OCI-LY7 (cell line): ENCODE measurements around the gene GRID1. TPM values are rescaled to one million over a fixed set of nuclear protein-coding genes. Genes with fewer than 3 reads are reported as not detected.

ENCODE experiments used
- BruUV-seq: library from RNA; stranded (reverse); fragments of 400-500 nt; replicated peaks from 2 replicates; lab custom pipeline; 2021; lab: Mats Ljungman, UMichigan
- CTCF ChIA-PET: fragments of 300-600 bp; sonication (Branson Sonifier 250); formaldehyde crosslinking; loops from one replicate; lab custom pipeline; 2022; ENCODE audit warnings: antibody characterized with exemption; ENCODE audit not compliant: unreplicated experiment; lab: Charles Lee
- POLR2A ChIA-PET: fragments of 300-600 bp; sonication (Branson Sonifier 250); formaldehyde crosslinking; loops from one replicate; lab custom pipeline; 2022; ENCODE audit warnings: antibody characterized with exemption; lab: Charles Lee
- DNase-seq: peaks from one replicate; pipeline ENCODE4 v3.0.0-alpha.2; 2015; ENCODE audit warnings: low spot score
- H2AFZ ChIP-seq: fragments of 200-600 bp; sonication (generic), shearing (Covaris generic); 2 replicates; pipeline ENCODE4 v1.6.1; 2014; ENCODE audit warnings: mild to moderate bottlenecking, antibody characterized with exemption, low read length, moderate library complexity
- H3K27ac ChIP-seq: fragments of 200-600 bp; sonication (generic); 2 replicates; pipeline ENCODE4 v1.5.1; 2014; ENCODE audit warnings: mixed run types, low read depth, mild to moderate bottlenecking, moderate library complexity, low read length, inconsistent platforms; ENCODE audit not compliant: poor library complexity, severe bottlenecking
- H3K36me3 ChIP-seq: fragments of 200-600 bp; sonication (generic); 2 replicates; pipeline ENCODE4 v1.6.1; 2014; ENCODE audit warnings: mild to moderate bottlenecking, antibody characterized with exemption, low read length, moderate library complexity, mixed read lengths; ENCODE audit not compliant: insufficient read depth
- H3K4me1 ChIP-seq: fragments of 200-600 bp; sonication (generic); 2 replicates; pipeline ENCODE4 v1.5.1; 2014; ENCODE audit warnings: mild to moderate bottlenecking, low read length; ENCODE audit not compliant: insufficient read depth, poor library complexity, severe bottlenecking
- H3K4me2 ChIP-seq: fragments of 200-600 bp; sonication (generic); 2 replicates; pipeline ENCODE4 v1.6.1; 2014; ENCODE audit warnings: mild to moderate bottlenecking, low read length
- H3K4me3 ChIP-seq: fragments of 200-600 bp; sonication (generic); 2 replicates; pipeline ENCODE4 v1.5.1; 2014; ENCODE audit warnings: mild to moderate bottlenecking, low read depth, low read length; ENCODE audit not compliant: poor library complexity, severe bottlenecking
- H3K79me2 ChIP-seq: fragments of 200-600 bp; sonication (generic); 2 replicates; pipeline ENCODE4 v1.6.1; 2016; ENCODE audit warnings: low read depth, mild to moderate bottlenecking, low read length, moderate library complexity, mixed read lengths; ENCODE audit not compliant: insufficient read depth
- H3K9me2 ChIP-seq: fragments of 200-600 bp; sonication (generic); 2 replicates; pipeline ENCODE4 v1.6.1; 2016; ENCODE audit warnings: mild to moderate bottlenecking, low read length, mixed read lengths; ENCODE audit not compliant: insufficient read depth
- H3K9me3 ChIP-seq: fragments of 200-600 bp; sonication (generic); 2 replicates; pipeline ENCODE4 v1.6.1; 2014; ENCODE audit warnings: mild to moderate bottlenecking, mixed run types, low read length, mixed read lengths
- H4K20me1 ChIP-seq: fragments of 200-600 bp; sonication (generic); 2 replicates; pipeline ENCODE4 v1.6.1; 2014; ENCODE audit warnings: mild to moderate bottlenecking, antibody characterized with exemption, low read length, moderate library complexity, mixed read lengths; ENCODE audit not compliant: insufficient read depth
- EZH2phosphoT487 ChIP-seq: fragments of 200-600 bp; sonication (generic); IDR thresholded peaks from 2 replicates; pipeline ENCODE4 v1.6.1; 2018; ENCODE audit warnings: low read depth, borderline replicate concordance, mild to moderate bottlenecking, mixed run types, antibody characterized with exemption, low read length, moderate library complexity, mixed read lengths
- intact Hi-C: fragments of 100-400 bp; cut with micrococcal nuclease; formaldehyde crosslinking; loops from one replicate; pipeline ENCODE4 v1.10.0; 2022; ENCODE audit not compliant: unreplicated experiment
- total RNA-seq, 2 experiments: library from RNA; depleted of rRNA in 1 of 2; stranded (reverse); fragments of >200 nt in 1 of 2; shearing (Covaris generic) in 1 of 2; gene quantifications; 2 replicates each; pipeline ENCODE4 v1.2.3, GENCODE V29; 2014 to 2022
- TF ChIP-seq, protein P1 (sequence below): fragments of 200-600 bp; sonication (generic); conservative IDR thresholded peaks from 2 replicates; pipeline ENCODE4 v1.5.1; 2014; ENCODE audit warnings: mild to moderate bottlenecking, antibody characterized with exemption, low read length, moderate library complexity, mixed read lengths

The GRID1 gene
- total RNA-seq, 2 experiments from 2014 or later: 1.6 to 3.7 TPM

DNA sequence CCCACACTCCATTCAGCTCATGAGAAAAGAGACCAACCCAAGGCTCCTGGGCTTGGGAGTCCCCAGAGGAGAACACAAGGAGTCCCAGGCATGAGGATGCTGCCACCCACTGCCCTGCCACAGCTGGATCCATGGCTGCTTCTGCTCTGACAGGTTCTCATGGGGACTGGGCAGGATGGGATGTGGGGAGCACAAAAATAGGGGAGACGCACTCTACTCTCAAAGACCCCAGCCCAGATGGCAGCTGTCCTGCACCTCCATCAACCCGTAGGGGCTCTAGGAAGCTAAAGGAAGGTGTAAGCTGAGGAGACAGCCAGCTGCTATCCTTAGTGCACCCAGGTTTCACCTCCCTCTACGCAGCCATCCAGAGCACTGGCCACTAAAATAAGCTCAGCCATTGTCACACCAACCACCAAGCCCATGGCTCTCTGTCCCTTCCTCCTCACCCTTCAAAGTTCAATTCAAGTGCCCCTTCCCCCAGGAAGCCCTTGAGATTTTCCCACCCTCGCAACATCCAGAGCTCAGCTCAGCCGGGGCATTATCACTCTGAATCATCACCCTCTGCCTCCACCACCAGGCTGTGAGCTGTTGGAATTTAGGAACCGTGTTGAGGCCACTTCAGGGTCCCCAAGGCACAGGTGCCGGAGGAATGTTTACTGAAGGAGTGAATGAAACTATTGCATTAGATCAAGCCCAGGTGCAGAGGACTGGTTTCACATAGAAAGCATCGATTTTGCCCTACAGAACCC, 142.1 kb downstream of the GRID1 start:
- BruUV-seq: no TSS peak

DNA sequence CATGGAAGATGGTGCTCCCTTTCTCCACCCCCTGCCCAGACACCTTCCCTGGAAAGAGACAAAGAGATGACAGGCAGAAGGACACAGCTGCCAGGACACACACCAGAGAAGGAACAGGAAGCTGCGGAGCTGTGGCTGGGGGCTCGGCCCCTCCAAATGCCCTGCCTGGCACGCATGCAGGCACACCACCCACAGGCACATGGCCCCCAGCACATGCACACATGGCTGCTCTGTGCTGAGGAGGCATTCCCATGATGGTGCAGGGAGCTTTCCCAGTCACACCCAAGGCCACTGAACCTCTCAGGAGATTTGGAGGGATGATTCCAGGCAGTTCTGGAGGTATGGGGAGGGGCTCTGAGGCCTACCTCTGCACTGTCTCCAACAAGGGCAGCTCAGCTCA, 143.3 kb downstream of the GRID1 start:
- Histone ChIP-seq H3K36me3 (no peaks in the 10 kb centered on the region), H3K27ac (no peak overlapping the region), H3K9me3 (no peaks in the 10 kb centered on the region), H3K4me2 (no peak overlapping the region), H3K4me1 (no peaks in the 10 kb centered on the region), H3K9me2 (no peaks in the 10 kb centered on the region), H3K4me3 (no peak overlapping the region), H3K79me2 (no peaks in the 10 kb centered on the region), H4K20me1 (no peaks in the 10 kb centered on the region), H2AFZ (no peak overlapping the region)
- no TSS peak for BruUV-seq
- intact Hi-C loops: no loop called here
- no peak for DNase-seq
- ChIA-PET POLR2A (no interaction called here), CTCF (no interaction called here)
- no peak for TF ChIP-seq EZH2phosphoT487
- TF ChIP-seq, protein P1, sequence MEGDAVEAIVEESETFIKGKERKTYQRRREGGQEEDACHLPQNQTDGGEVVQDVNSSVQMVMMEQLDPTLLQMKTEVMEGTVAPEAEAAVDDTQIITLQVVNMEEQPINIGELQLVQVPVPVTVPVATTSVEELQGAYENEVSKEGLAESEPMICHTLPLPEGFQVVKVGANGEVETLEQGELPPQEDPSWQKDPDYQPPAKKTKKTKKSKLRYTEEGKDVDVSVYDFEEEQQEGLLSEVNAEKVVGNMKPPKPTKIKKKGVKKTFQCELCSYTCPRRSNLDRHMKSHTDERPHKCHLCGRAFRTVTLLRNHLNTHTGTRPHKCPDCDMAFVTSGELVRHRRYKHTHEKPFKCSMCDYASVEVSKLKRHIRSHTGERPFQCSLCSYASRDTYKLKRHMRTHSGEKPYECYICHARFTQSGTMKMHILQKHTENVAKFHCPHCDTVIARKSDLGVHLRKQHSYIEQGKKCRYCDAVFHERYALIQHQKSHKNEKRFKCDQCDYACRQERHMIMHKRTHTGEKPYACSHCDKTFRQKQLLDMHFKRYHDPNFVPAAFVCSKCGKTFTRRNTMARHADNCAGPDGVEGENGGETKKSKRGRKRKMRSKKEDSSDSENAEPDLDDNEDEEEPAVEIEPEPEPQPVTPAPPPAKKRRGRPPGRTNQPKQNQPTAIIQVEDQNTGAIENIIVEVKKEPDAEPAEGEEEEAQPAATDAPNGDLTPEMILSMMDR: no peak

More for the DNA sequence above, 142.1 kb downstream of the GRID1 start:
- no peaks in the 10 kb centered on the region for H3K9me2 ChIP-seq
- no peaks in the 10 kb centered on the region for H3K79me2 ChIP-seq
- no peaks in the 10 kb centered on the region for H3K36me3 ChIP-seq
- no peak overlapping the region for H2AFZ ChIP-seq
- no peak overlapping the region for H3K4me3 ChIP-seq
- H3K4me2 ChIP-seq: no peak overlapping the region
- H4K20me1 ChIP-seq: no peaks in the 10 kb centered on the region
- no peak for DNase-seq
- CTCF ChIA-PET: no interaction called here
- no peaks in the 10 kb centered on the region for H3K4me1 ChIP-seq
- no peaks in the 10 kb centered on the region for H3K9me3 ChIP-seq
- intact Hi-C loops: no loop called here
- POLR2A ChIA-PET: interaction anchor here (0.7 kb wide), 1 partner anchor 34 kb away, joined by 3 read pairs; no protein-coding TSS in a partner anchor
- no peak for TF ChIP-seq EZH2phosphoT487
- TF ChIP-seq, protein P1: no peak
- H3K27ac ChIP-seq: no peak overlapping the region

DNA sequence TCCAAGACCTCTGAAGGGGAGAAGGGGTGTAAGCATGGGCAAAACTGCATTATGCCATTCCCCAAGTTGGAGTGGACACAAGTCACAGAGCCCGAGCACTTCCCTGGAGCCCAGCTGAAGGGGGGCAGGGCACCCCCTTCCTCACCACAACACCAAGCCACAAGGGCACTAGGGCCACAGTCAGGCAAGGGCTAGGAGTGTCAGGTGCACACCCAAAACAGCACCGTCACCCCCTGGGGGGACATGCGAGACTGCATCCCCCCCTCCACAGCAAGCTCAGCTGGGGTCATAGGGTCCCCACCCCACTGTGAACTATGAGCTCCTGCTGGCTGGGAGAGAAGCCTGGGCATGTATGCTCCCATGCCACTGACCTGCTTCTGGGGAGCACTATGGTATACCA, 143.9 kb downstream of the GRID1 start:
- H4K20me1 ChIP-seq: no peaks in the 10 kb centered on the region
- BruUV-seq: no TSS peak
- H3K27ac ChIP-seq: no peak overlapping the region
- no peaks in the 10 kb centered on the region for H3K9me3 ChIP-seq
- no peaks in the 10 kb centered on the region for H3K9me2 ChIP-seq
- intact Hi-C loops: no loop called here
- TF ChIP-seq EZH2phosphoT487: no peak
- TF ChIP-seq, protein P1: no peak
- DNase-seq: no peak
- POLR2A ChIA-PET: no interaction called here
- no peak overlapping the region for H3K4me2 ChIP-seq
- CTCF ChIA-PET: no interaction called here
- no peaks in the 10 kb centered on the region for H3K36me3 ChIP-seq
- no peak overlapping the region for H3K4me3 ChIP-seq
- H3K4me1 ChIP-seq: no peaks in the 10 kb centered on the region
- no peaks in the 10 kb centered on the region for H3K79me2 ChIP-seq
- no peak overlapping the region for H2AFZ ChIP-seq
